DOHH2 (cell line): Measurements from ENCODE around the gene PLXNA2.

Source experiments
- H3F3A ChIP-seq: fragments of 200-600 bp; sonication (generic), shearing (Covaris generic); 2 replicates; pipeline ENCODE4 v1.6.0; 2016; ENCODE audit warnings: antibody characterized with exemption, mild to moderate bottlenecking; ENCODE audit not compliant: control insufficient read depth, insufficient read depth
- H3K27ac ChIP-seq: fragments of 200-600 bp; sonication (generic); 2 replicates; pipeline ENCODE4 v1.5.1; 2014; ENCODE audit warnings: low read depth, mild to moderate bottlenecking, low read length, moderate library complexity
- H3K27me3 ChIP-seq: fragments of 200-600 bp; sonication (generic); 2 replicates; pipeline ENCODE4 v1.6.1; 2014; ENCODE audit warnings: mild to moderate bottlenecking, low read length, mixed read lengths; ENCODE audit not compliant: control insufficient read depth
- H3K36me3 ChIP-seq: fragments of 200-600 bp; sonication (generic); 2 replicates; pipeline ENCODE4 v1.6.1; 2014; ENCODE audit warnings: mild to moderate bottlenecking, low read length, moderate library complexity, mixed read lengths; ENCODE audit not compliant: control insufficient read depth
- H3K4me1 ChIP-seq: fragments of 200-600 bp; sonication (generic); 2 replicates; pipeline ENCODE4 v1.6.1; 2014; ENCODE audit warnings: mild to moderate bottlenecking, low read length, mixed read lengths; ENCODE audit not compliant: control insufficient read depth
- H3K4me2 ChIP-seq: fragments of 200-600 bp; sonication (generic); 2 replicates; pipeline ENCODE4 v1.6.0; 2014; ENCODE audit warnings: mild to moderate bottlenecking, low read length, moderate library complexity
- H3K4me3 ChIP-seq: fragments of 200-600 bp; sonication (generic); 2 replicates; pipeline ENCODE4 v1.5.1; 2014; ENCODE audit warnings: mild to moderate bottlenecking, low read length, mixed read lengths
- H3K79me2 ChIP-seq: fragments of 200-600 bp; sonication (generic); 2 replicates; pipeline ENCODE4 v1.6.1; 2014; ENCODE audit warnings: mild to moderate bottlenecking, low read length, mixed read lengths; ENCODE audit not compliant: control insufficient read depth
- H3K9me2 ChIP-seq: fragments of 200-600 bp; sonication (generic); replicated peaks from 2 replicates; pipeline ENCODE4 v1.6.1; 2014; ENCODE audit warnings: mild to moderate bottlenecking, low read length, mixed read lengths; ENCODE audit not compliant: control insufficient read depth
- H3K9me3 ChIP-seq: fragments of 200-600 bp; sonication (generic); 2 replicates; pipeline ENCODE4 v1.6.1; 2014; ENCODE audit warnings: antibody characterized with exemption, low read length, mixed read lengths; ENCODE audit not compliant: control insufficient read depth, insufficient read depth
- H4K20me1 ChIP-seq: fragments of 200-600 bp; sonication (generic); 2 replicates; pipeline ENCODE4 v1.6.0; 2014; ENCODE audit warnings: low read depth, mild to moderate bottlenecking, antibody characterized with exemption, low read length, moderate library complexity; ENCODE audit not compliant: control insufficient read depth, insufficient read depth
- CTCF ChIP-seq: fragments of 200-600 bp; sonication (generic); IDR thresholded peaks from one replicate; pipeline ENCODE4 v1.5.1; 2014; ENCODE audit warnings: antibody characterized with exemption, mild to moderate bottlenecking, low read depth, low read length; ENCODE audit not compliant: poor library complexity, severe bottlenecking
- EZH2phosphoT487 ChIP-seq: fragments of 200-600 bp; sonication (generic); IDR thresholded peaks from 2 replicates; pipeline ENCODE4 v1.6.1; 2017; ENCODE audit warnings: borderline replicate concordance, mild to moderate bottlenecking, antibody characterized with exemption, low read length, moderate library complexity, mixed read lengths

Gene PLXNA2

GRCh38 chr1:208167261-208167869 is 76.8 kb downstream of the PLXNA2 start:
- H3K27ac ChIP-seq: no peak overlapping the region
- no peaks in the 10 kb centered on the region for H3K36me3 ChIP-seq
- H3K9me2 ChIP-seq: no peaks in the 10 kb centered on the region
- H3K4me2 ChIP-seq: no peak overlapping the region
- H3K4me3 ChIP-seq: no peak overlapping the region
- H3K27me3 ChIP-seq: no peaks in the 10 kb centered on the region
- no peaks in the 10 kb centered on the region for H3K79me2 ChIP-seq
- no peaks in the 10 kb centered on the region for H4K20me1 ChIP-seq
- no peaks in the 10 kb centered on the region for H3K9me3 ChIP-seq
- TF ChIP-seq CTCF: no peak
- no peak for TF ChIP-seq EZH2phosphoT487
- H3F3A ChIP-seq: no peaks in the 10 kb centered on the region
- no peaks in the 10 kb centered on the region for H3K4me1 ChIP-seq

DNA sequence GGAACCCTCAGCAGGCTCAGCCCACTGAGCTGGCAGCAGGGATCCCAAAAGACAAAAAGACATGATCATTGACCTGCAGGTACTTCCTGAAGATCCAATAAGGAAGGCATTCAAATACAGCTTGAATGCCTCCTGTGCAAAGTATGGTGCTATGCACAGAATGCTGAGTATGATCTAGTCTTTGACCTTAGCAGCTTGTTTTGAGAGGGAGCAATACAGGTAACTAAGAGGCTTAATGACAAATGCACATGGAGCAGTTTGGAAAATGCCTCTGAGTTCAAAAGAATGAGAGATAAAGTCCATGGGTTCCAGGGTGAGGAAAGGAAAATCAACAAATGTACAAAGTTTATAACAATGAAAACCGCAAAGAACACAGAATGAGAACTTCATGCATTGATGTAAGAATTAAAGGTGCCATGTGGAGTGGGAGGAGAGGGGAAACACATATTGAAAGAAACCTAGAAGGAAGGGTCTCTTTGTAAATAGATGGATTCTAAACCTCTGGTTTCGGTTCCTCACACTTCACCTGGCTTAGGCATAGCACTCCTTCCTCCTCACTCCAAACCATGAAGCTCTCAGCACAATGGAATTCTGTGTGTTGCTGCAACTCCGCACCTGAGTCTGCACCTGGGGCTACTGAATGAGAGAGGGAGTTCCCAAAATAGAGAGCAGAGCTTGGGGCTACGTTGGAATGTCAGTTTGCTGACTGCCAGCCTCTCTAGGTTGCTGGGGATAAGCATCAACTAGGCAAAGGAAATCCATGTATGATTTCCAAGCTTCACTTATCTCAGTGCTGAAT is 77.6 kb downstream of the PLXNA2 start:
- Histone ChIP-seq H3K4me2 (no peak overlapping the region), H3K9me3 (no peaks in the 10 kb centered on the region), H3K4me3 (no peak overlapping the region), H3K27ac (no peak overlapping the region), H3K9me2 (no peaks in the 10 kb centered on the region), H4K20me1 (no peaks in the 10 kb centered on the region), H3K27me3 (no peaks in the 10 kb centered on the region), H3K79me2 (no peaks in the 10 kb centered on the region), H3K36me3 (no peaks in the 10 kb centered on the region), H3K4me1 (no peaks in the 10 kb centered on the region), H3F3A (no peaks in the 10 kb centered on the region)
- TF ChIP-seq CTCF (no peak), EZH2phosphoT487 (no peak)

GRCh38 chr1:208165659-208166058 is 78.5 kb downstream of the PLXNA2 start:
- no peak overlapping the region for H3K27ac ChIP-seq
- H3K4me1 ChIP-seq: no peaks in the 10 kb centered on the region
- H3K27me3 ChIP-seq: no peaks in the 10 kb centered on the region

More at GRCh38 chr1:208165659-208166058, 78.5 kb downstream of the PLXNA2 start:
- Histone ChIP-seq H3K36me3 (no peaks in the 10 kb centered on the region), H4K20me1 (no peaks in the 10 kb centered on the region), H3F3A (no peaks in the 10 kb centered on the region), H3K79me2 (no peaks in the 10 kb centered on the region), H3K4me3 (no peak overlapping the region), H3K4me2 (no peak overlapping the region), H3K9me2 (no peaks in the 10 kb centered on the region), H3K9me3 (no peaks in the 10 kb centered on the region)
- TF ChIP-seq CTCF (no peak), EZH2phosphoT487 (no peak)
